SK-N-MC (cell line): Measurements from ENCODE around the gene ARID4B.
"Not testable (repeated sequence)": the region's sequence is repeated elsewhere in the genome, so short reads cannot be mapped to it uniquely, and the experiment has no call there.

Source experiments
- DNase-seq: peaks from one replicate; pipeline ENCODE4 v3.0.0-alpha.2; 2011; ENCODE audit warnings: low read depth, low spot score
- H3K27ac ChIP-seq: fragments of 200-600 bp; sonication (generic); 2 replicates; pipeline ENCODE4 v1.5.1; 2016; ENCODE audit warnings: mixed run types
- H3K36me3 ChIP-seq: fragments of 200-600 bp; sonication (generic); 2 replicates; pipeline ENCODE4 v1.6.1; 2017; ENCODE audit warnings: antibody characterized with exemption, low read length, mixed read lengths; ENCODE audit not compliant: insufficient read depth
- H3K4me3 ChIP-seq: fragments of 200-600 bp; sonication (generic); 2 replicates; pipeline ENCODE4 v1.5.1; 2016
- H3K9ac ChIP-seq: fragments of 200-600 bp; sonication (generic); 2 replicates; pipeline ENCODE4 v1.8.0; 2017; ENCODE audit warnings: mixed run types, mixed read lengths; ENCODE audit not compliant: insufficient read length
- H3K9me3 ChIP-seq: fragments of 200-600 bp; sonication (generic); 2 replicates; pipeline ENCODE4 v1.6.1; 2017; ENCODE audit warnings: low read depth, mild to moderate bottlenecking, antibody characterized with exemption, low read length, moderate library complexity, mixed read lengths
- EZH2 ChIP-seq: fragments of 200-600 bp; sonication (generic); IDR thresholded peaks from one replicate; pipeline ENCODE4 v1.6.1; 2017; ENCODE audit warnings: antibody characterized with exemption
- FOXP2 ChIP-seq: optimal IDR thresholded peaks from 2 replicates; pipeline ENCODE3; 2011; ENCODE audit warnings: mild to moderate bottlenecking, moderate library complexity; ENCODE audit not compliant: insufficient read depth; ENCODE audit errors: extremely low read length, control extremely low read depth
- POLR2AphosphoS5 ChIP-seq: IDR thresholded peaks from 2 replicates; pipeline ENCODE4 v1.6.1; 2012; ENCODE audit warnings: mild to moderate bottlenecking, low read depth, low read length, borderline replicate concordance

The ARID4B gene

DNA sequence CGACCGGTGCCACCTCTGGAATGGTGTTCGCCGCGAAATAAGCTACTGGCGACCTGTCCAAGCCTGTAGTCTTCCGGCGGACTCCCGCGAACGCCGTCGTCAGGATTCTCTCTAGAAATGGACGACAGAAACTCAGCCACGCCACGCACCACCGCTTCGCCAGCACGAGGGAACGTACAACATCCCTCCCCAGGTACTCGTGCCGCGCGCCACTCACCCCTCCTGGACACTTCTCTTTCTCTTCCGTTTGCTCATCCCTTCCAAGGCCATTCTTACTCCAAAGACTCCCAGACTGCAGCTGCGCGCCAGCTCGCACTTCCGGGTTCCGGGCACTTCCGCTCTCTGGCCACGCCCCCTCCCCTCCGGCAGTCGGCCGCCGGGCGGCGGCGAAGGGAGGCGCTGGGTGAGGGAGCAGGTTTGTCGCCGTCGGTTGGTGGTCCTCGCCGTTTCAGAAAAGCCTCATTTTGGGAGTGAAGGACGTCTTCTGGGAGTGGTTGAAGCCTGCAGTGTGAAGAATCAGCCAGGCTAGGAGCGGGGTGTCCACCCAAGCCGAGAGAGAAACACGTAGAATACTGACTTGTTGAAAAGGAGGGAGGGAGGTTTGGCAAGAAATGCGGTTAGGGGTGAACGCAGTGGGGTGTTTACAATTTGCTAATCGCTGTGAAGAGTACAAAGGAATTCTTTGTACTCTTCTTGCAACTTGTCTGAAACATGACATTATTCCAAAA lies 166.9 kb downstream of the ARID4B start, which contains the start of gene RBM34:
RBM34 (minus strand) TSS at position 294 of the 728 bp plus-strand sequence; CDS start at position 270, 24 bp downstream.
- Histone ChIP-seq H3K9ac (peak within 1 kb of the TSS; percentile 95), H3K36me3 (peaks cover 34% of the 10 kb centered on the region), H3K4me3 (peak within 1 kb of the TSS; percentile 98), H3K27ac (peak within 1 kb of the TSS; percentile 88), H3K9me3 (no peaks in the 10 kb centered on the region)
- DNase-seq: peak; percentile 51
- TF ChIP-seq EZH2 (no peak), POLR2AphosphoS5 (peak; percentile 99), FOXP2 (no peak)

DNA sequence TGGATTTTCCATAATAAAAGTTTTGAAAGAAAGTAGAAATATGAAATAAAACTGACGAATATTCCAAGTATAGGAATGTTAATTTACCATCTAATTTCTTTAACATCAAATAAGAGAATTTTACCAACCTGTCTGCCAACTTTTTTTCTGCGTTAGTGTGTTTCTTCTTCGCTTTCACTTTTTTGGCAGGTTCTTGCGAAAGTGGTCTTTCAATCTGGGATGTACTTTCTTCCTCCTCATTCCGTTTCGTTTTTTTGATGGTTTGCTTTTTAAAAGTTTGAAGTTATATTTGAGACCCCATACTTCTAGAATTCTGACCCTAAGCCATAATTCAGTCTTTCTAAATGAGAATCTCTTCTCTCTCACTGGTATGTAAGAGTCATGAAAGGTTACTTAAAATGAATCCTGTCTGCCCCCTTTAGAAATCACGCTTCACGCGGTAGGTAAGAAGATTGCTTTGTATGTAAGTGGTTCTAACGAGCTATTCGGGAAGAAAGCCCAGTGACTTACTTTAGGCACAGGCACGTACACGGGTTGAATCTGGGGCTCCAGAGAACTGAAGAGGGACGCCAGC lies 167.5 kb downstream of the ARID4B start:
- no peak for TF ChIP-seq EZH2
- TF ChIP-seq POLR2AphosphoS5: no peak
- no peak for TF ChIP-seq FOXP2
- peaks cover 37% of the 10 kb centered on the region for H3K36me3 ChIP-seq
- H3K9ac ChIP-seq: peak overlapping the region; percentile 95
- H3K27ac ChIP-seq: peak overlapping the region; percentile 88; the same call in 1 of the 2 replicates
- H3K9me3 ChIP-seq: no peaks in the 10 kb centered on the region
- peak overlapping the region; percentile 98 for H3K4me3 ChIP-seq
- no peak for DNase-seq

DNA sequence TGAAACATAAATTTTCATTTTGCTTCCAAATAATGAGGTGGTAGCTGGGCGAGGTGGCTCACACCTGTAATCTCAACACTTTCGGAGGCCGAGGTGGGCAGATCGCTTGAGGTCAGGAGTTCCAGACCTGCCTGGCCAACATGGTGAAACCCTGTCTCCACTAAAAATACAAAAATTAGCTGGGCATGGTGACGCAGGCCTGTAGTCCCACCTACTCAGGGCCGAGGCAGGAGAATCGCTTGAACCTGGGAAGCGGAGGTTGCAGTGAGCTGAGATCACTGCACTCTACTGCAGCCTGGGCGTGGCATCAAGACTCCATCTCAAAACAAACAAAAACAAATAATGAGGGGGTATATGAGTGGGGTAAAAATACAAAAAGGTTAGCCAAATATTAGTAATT lies 168.0 kb downstream of the ARID4B start:
- not testable (repeated sequence) for H3K9me3 ChIP-seq, H3K27ac ChIP-seq, DNase-seq
- Histone ChIP-seq H3K9ac (peak overlapping the region; percentile 95), H3K36me3 (peaks cover 43% of the 10 kb centered on the region), H3K4me3 (peak overlapping the region; percentile 98)

DNA sequence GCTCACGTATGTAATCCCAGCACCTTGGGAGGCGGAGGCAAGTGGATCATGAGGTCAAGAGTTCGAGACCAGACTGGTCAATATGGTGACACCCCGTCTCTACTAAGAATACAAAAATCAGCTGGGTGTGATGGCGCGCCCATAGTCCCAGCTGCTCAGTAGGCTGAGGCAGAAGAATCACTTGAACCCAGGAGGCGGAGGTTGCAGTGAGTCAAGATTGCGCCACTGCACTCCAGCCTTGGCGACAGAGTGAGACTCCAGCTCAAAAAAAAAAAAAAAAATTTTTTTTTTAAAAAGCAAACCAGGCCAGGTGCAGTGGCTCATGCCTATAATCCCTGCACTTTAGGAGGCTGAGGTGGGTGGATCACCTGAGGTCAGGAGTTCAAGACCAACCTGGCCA lies 168.7 kb downstream of the ARID4B start:
- H3K9me3 ChIP-seq, DNase-seq, H3K4me3 ChIP-seq, H3K9ac ChIP-seq, H3K27ac ChIP-seq: not testable (repeated sequence)
- H3K36me3 ChIP-seq: peaks cover 49% of the 10 kb centered on the region

DNA sequence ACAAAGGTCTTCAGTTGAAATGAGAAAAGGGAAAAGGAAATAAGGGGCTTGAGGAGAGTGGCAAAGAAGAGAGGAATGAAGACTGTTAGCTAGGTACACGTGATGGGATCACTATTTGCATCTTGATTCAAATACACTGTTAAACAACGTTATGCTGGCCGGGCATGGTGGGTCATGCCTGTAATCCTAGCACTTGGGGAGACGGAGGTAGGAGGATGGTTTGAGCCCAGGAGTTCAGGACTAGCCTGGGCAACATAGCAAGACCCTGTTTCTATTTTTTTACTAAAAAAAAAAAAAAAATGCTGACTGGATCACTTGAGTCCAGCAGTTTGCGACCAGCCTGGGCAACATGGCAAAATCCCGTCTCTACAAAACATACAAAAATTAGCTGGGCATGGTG lies 169.3 kb downstream of the ARID4B start:
- no peak for DNase-seq
- peaks cover 55% of the 10 kb centered on the region for H3K36me3 ChIP-seq
- H3K9ac ChIP-seq: no peak overlapping the region
- H3K9me3 ChIP-seq: no peaks in the 10 kb centered on the region
- H3K27ac ChIP-seq: no peak overlapping the region
- H3K4me3 ChIP-seq: no peak overlapping the region
- TF ChIP-seq POLR2AphosphoS5 (no peak), EZH2 (no peak), FOXP2 (no peak)

DNA sequence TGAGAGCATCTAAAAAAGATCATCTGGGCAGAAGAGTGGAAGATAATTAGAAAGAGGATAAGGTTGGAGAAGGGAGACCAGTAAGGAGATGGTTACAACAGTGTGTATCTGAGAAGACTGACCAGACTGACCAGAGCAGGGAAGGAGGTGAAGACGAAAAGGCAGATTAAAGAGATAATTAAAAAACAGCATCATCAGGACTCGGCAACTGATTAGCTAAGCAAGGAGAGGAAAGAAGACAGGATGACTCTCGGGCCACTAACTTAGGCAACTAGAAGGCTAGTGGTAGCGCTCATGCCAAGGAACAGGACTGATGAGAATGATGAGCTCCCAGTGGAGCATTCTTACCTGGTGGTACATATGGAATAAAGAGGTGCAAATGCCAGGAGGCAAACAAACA lies 170.8 kb downstream of the ARID4B start:
- no peak for TF ChIP-seq EZH2
- TF ChIP-seq POLR2AphosphoS5: no peak
- no peak for TF ChIP-seq FOXP2

DNA sequence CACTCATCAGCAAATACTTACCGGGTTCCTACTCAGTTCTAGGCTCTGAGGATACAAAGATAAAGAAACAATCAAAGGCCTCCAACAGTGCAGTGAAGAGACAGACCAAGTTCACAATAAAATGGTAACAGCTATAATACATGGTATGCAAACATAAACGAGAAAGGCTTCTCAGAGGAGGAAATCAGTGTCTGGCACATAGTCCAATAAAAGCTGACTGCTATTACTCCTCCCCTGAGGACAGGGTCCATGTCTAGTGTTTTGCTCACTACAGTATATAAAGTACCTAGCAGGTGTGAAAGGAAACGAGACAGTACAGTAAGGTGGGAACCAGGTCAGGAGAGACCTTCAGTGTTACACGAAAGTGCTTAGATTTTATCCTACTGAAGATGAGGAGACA lies 171.2 kb downstream of the ARID4B start:
- no peak for DNase-seq
- Histone ChIP-seq H3K9ac (no peak overlapping the region), H3K36me3 (peaks cover 69% of the 10 kb centered on the region), H3K4me3 (no peak overlapping the region), H3K27ac (no peak overlapping the region), H3K9me3 (no peaks in the 10 kb centered on the region)
- TF ChIP-seq POLR2AphosphoS5 (no peak), EZH2 (no peak)

More for the DNA sequence above, 170.8 kb downstream of the ARID4B start:
- H3K27ac ChIP-seq: no peak overlapping the region
- peaks cover 66% of the 10 kb centered on the region for H3K36me3 ChIP-seq
- no peaks in the 10 kb centered on the region for H3K9me3 ChIP-seq
- H3K9ac ChIP-seq: no peak overlapping the region
- H3K4me3 ChIP-seq: no peak overlapping the region
- DNase-seq: no peak

DNA sequence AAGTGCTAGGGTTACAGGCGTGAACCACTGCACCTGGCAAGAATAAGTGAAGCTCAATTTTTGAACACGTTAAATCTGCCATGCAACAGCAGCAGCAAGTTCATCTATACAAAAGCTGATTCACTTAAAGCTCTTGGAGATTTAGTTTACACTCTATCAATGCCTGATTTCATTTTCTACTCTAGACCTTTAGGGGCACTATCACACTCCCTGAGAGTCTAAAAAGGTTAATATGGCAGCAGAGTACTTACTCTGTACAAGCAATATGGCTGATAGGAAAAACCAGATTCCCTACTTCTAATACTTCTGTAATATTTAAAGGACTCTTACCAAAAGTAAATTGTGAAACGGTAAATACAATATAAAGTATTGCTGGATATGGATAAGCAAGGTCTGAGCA lies 171.7 kb downstream of the ARID4B start:
- no peak for DNase-seq
- H3K36me3 ChIP-seq: peaks cover 74% of the 10 kb centered on the region
- TF ChIP-seq POLR2AphosphoS5: no peak
- no peak for TF ChIP-seq FOXP2
- no peak for TF ChIP-seq EZH2

DNA sequence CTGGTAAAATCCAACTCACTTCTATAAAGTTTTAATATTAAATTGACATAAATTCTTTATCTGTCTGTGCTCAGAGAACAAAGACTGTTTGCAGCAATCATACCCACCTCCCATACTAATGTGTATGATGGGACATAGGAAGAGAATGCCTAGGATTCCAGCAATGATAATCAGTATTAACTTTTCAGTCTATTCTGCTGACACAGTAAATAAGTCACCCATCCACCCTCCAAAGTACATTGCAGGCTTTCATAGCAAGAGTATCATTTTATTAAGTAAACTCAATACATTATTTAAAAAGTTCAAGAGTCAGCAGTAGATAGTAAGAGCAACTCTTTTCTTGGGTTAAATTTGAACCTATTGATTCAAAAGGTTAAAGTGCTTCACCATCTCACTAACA lies 175.7 kb downstream of the ARID4B start:
- H3K9ac ChIP-seq: no peak overlapping the region
- TF ChIP-seq EZH2 (no peak), POLR2AphosphoS5 (no peak), FOXP2 (no peak)
- H3K9me3 ChIP-seq: no peaks in the 10 kb centered on the region
- H3K4me3 ChIP-seq: no peak overlapping the region
- peak overlapping the region; percentile 66 for H3K27ac ChIP-seq
- DNase-seq: no peak
- H3K36me3 ChIP-seq: peaks cover 86% of the 10 kb centered on the region

More for the DNA sequence above, 171.7 kb downstream of the ARID4B start:
- Histone ChIP-seq H3K27ac (no peak overlapping the region), H3K9me3 (no peaks in the 10 kb centered on the region), H3K4me3 (no peak overlapping the region), H3K9ac (no peak overlapping the region)
